ENCODE data around the gene SIAH1.

DNA sequence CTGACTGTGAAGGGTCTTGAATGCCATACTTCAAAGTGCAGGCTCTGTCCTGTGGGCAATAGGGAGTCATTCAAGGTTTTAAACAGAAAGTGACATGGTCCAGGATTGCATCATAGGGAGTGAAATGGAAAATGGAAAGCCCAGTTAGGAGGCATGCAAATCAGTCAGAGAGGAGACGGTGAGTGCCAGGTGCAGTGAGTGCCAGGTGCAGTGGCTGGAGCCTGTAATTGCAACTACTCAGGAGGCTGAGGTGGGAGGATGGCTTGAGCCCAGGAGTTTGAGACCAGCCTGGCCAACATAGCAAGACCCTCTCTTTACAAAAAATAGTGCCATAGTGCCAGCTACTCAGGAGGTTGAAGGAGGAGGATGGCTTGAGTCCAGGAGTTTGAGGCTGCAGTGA lies 35.2 kb upstream of the SIAH1 start:
- TF ChIP-seq EP300 (conservative IDR thresholded peaks at IDR 0.05; ENCODE audit: poor library complexity, severe bottlenecking) (no peak), POLR2AphosphoS5 (IDR thresholded peaks at IDR 0.05) (no peak), EZH2 (IDR thresholded peaks at IDR 0.05; ENCODE audit: borderline replicate concordance, insufficient read depth, low read length, poor library complexity, severe bottlenecking) (no peak), TAF1 (IDR thresholded peaks at IDR 0.05; ENCODE audit: low read depth) (no peak)
- TF ChIP-seq, protein P1, sequence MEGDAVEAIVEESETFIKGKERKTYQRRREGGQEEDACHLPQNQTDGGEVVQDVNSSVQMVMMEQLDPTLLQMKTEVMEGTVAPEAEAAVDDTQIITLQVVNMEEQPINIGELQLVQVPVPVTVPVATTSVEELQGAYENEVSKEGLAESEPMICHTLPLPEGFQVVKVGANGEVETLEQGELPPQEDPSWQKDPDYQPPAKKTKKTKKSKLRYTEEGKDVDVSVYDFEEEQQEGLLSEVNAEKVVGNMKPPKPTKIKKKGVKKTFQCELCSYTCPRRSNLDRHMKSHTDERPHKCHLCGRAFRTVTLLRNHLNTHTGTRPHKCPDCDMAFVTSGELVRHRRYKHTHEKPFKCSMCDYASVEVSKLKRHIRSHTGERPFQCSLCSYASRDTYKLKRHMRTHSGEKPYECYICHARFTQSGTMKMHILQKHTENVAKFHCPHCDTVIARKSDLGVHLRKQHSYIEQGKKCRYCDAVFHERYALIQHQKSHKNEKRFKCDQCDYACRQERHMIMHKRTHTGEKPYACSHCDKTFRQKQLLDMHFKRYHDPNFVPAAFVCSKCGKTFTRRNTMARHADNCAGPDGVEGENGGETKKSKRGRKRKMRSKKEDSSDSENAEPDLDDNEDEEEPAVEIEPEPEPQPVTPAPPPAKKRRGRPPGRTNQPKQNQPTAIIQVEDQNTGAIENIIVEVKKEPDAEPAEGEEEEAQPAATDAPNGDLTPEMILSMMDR (IDR thresholded peaks at IDR 0.05; ENCODE audit: poor library complexity, severe bottlenecking), result no peak

Data from neural cell (in vitro differentiated cells).